CD4-positive, CD25-positive, alpha-beta regulatory T cell (primary cell): ENCODE data around the gene PROKR1. TPM values are rescaled to one million over a fixed set of nuclear protein-coding genes. Genes with fewer than 3 reads are reported as not detected.

Source experiments
- ATAC-seq, 2 donors: fragments of 150-1000 bp; cut with Tn5 transposase; one replicate each; pipeline ENCODE4 v1.10.0; 2021; ENCODE audit warnings: low read depth in 2 of 2, moderate number of reproducible peaks in 2 of 2, moderate library complexity in 1 of 2
- DNase-seq, 3 donors: peaks; one replicate each; pipeline versions ENCODE4 v3.0.0 to v3.0.0-alpha.2; 2012 to 2022; ENCODE audit warnings: mixed read lengths in 1 of 3
- H3K27ac ChIP-seq: one replicate; pipeline ENCODE4 v1.7.0; 2013; ENCODE audit warnings: mild to moderate bottlenecking, low read length; ENCODE audit not compliant: insufficient read depth, poor library complexity, severe bottlenecking
- H3K27me3 ChIP-seq: one replicate; pipeline ENCODE4 v1.7.0; 2013; ENCODE audit warnings: low read length; ENCODE audit not compliant: control insufficient read depth, insufficient read depth
- H3K36me3 ChIP-seq: one replicate; pipeline ENCODE4 v1.7.0; 2013; ENCODE audit warnings: mild to moderate bottlenecking, low read length, moderate library complexity; ENCODE audit not compliant: control insufficient read depth, insufficient read depth
- H3K4me1 ChIP-seq: 2 replicates; pipeline ENCODE4 v1.7.0; 2013; ENCODE audit warnings: mild to moderate bottlenecking, low read length; ENCODE audit not compliant: insufficient read depth, control insufficient read depth, poor library complexity, severe bottlenecking
- H3K4me3 ChIP-seq: one replicate; pipeline ENCODE4 v1.7.0; 2013; ENCODE audit warnings: low read depth, mild to moderate bottlenecking, low read length, moderate library complexity
- H3K9me3 ChIP-seq, 2 experiments: 1 replicate in 1 of 2; 2 replicates in 1 of 2; pipeline ENCODE4 v1.7.0; 2013; ENCODE audit warnings: low read length in 2 of 2, mild to moderate bottlenecking in 1 of 2, moderate library complexity in 1 of 2; ENCODE audit not compliant: control insufficient read depth in 2 of 2
- H3K27ac Mint-ChIP-seq, 3 donors: one replicate each; pipeline ENCODE4 v1.8.0; 2020 to 2022; ENCODE audit warnings: mild to moderate bottlenecking in 3 of 3, mixed read lengths in 3 of 3, moderate library complexity in 2 of 3
- H3K27me3 Mint-ChIP-seq: one replicate; pipeline ENCODE4 v1.8.0; 2022; ENCODE audit warnings: mild to moderate bottlenecking, mixed read lengths
- H3K36me3 Mint-ChIP-seq: one replicate; pipeline ENCODE4 v1.8.0; 2020; ENCODE audit warnings: mixed read lengths
- H3K4me1 Mint-ChIP-seq, 4 donors: one replicate each; pipeline ENCODE4 v1.8.0; 2020 to 2022; ENCODE audit warnings: mixed read lengths in 4 of 4, mild to moderate bottlenecking in 1 of 4
- H3K4me3 Mint-ChIP-seq, 4 donors: one replicate each; pipeline ENCODE4 v1.8.0; 2020 to 2022; ENCODE audit warnings: mild to moderate bottlenecking in 4 of 4, mixed read lengths in 4 of 4, moderate library complexity in 3 of 4
- H3K9me3 Mint-ChIP-seq, 7 donors: one replicate each; pipeline ENCODE4 v1.8.0; 2020 to 2022; ENCODE audit warnings: mixed read lengths in 7 of 7, mild to moderate bottlenecking in 3 of 7, moderate library complexity in 2 of 7
- polyA plus RNA-seq, 4 donors: library from polyadenylated mRNA; unstranded; fragments of 300-500 nt; fragmentation: Illumina TruSeq; gene quantifications; one replicate each; pipeline ENCODE4 v1.2.3, GENCODE V29; 2021
- total RNA-seq: library from RNA; stranded (reverse); gene quantifications from one replicate; pipeline ENCODE4 v1.2.3, GENCODE V29; 2022

Gene PROKR1
- total and polyA plus RNA-seq, 5 donors from 2014 or later, result not detected

- Mint-ChIP-seq H3K9me3 (peaks cover 0 to 2% (median 0%) of the 10 kb centered on the region in 7 donors), H3K36me3 (no peaks in the 10 kb centered on the region), H3K27me3 (peaks cover 42% of the 10 kb centered on the region), H3K4me1 (peaks cover 0 to 3% (median 1%) of the 10 kb centered on the region in 4 donors), H3K4me3 (no peak overlapping the region), H3K27ac (no peak overlapping the region)
- Histone ChIP-seq H3K4me1 (peaks cover 3% of the 10 kb centered on the region), H3K27ac (no peak overlapping the region), H3K36me3 (no peaks in the 10 kb centered on the region), H3K27me3 (peaks cover 23% of the 10 kb centered on the region), H3K9me3 (no peaks in the 10 kb centered on the region), H3K4me3 (no peak overlapping the region)
- DNase-seq, result no peak
- no peak for ATAC-seq
These were observed 15.7 kb downstream of the PROKR1 start for GRCh38 chr2:68659081-68659480.

- H3K27ac ChIP-seq, result no peak overlapping the region
- Mint-ChIP-seq H3K27me3 (peaks cover 53% of the 10 kb centered on the region), H3K36me3 (no peaks in the 10 kb centered on the region), H3K9me3 (peaks cover 0 to 3% (median 0%) of the 10 kb centered on the region in 7 donors), H3K4me1 (no peaks in the 10 kb centered on the region), H3K27ac (no peak overlapping the region), H3K4me3 (no peak overlapping the region)
- ATAC-seq (no peak), DNase-seq (no peak)
- H3K4me3 ChIP-seq, result no peak overlapping the region
- no peaks in the 10 kb centered on the region for H3K4me1 ChIP-seq
- no peaks in the 10 kb centered on the region for H3K9me3 ChIP-seq
- H3K27me3 ChIP-seq, result peaks cover 30% of the 10 kb centered on the region
- no peaks in the 10 kb centered on the region for H3K36me3 ChIP-seq
These were observed 17.3 kb downstream of the PROKR1 start for GRCh38 chr2:68660658-68661057.

GRCh38 chr2:68662466-68662865, 19.1 kb downstream of the PROKR1 start:
- Mint-ChIP-seq H3K27me3 (peaks cover 68% of the 10 kb centered on the region), H3K27ac (no peak overlapping the region), H3K4me1 (no peaks in the 10 kb centered on the region), H3K4me3 (no peak overlapping the region), H3K36me3 (no peaks in the 10 kb centered on the region), H3K9me3 (peaks cover 0 to 5% (median 1%) of the 10 kb centered on the region in 7 donors)
- Histone ChIP-seq H3K27me3 (peaks cover 26% of the 10 kb centered on the region), H3K4me3 (no peak overlapping the region), H3K36me3 (no peaks in the 10 kb centered on the region), H3K9me3 (no peaks in the 10 kb centered on the region), H3K4me1 (no peaks in the 10 kb centered on the region), H3K27ac (no peak overlapping the region)
- DNase-seq, result no peak
- ATAC-seq, result no peak

- H3K27ac Mint-ChIP-seq, result no peak overlapping the region
- DNase-seq (no peak), ATAC-seq (no peak)
- no peaks in the 10 kb centered on the region for H3K4me1 Mint-ChIP-seq
- Histone ChIP-seq H3K36me3 (no peaks in the 10 kb centered on the region), H3K4me1 (no peaks in the 10 kb centered on the region), H3K27ac (no peak overlapping the region), H3K4me3 (no peak overlapping the region), H3K9me3 (no peaks in the 10 kb centered on the region), H3K27me3 (peaks cover 25% of the 10 kb centered on the region)
- peaks cover 70% of the 10 kb centered on the region for H3K27me3 Mint-ChIP-seq
- peaks cover 0 to 5% (median 2%) of the 10 kb centered on the region in 7 donors for H3K9me3 Mint-ChIP-seq
- H3K36me3 Mint-ChIP-seq, result no peaks in the 10 kb centered on the region
- no peak overlapping the region for H3K4me3 Mint-ChIP-seq
These were observed 20.2 kb downstream of the PROKR1 start for GRCh38 chr2:68663371-68664156.

- DNase-seq (no peak), ATAC-seq (no peak)
- Histone ChIP-seq H3K4me1 (no peaks in the 10 kb centered on the region), H3K36me3 (no peaks in the 10 kb centered on the region), H3K27me3 (peaks cover 26% of the 10 kb centered on the region), H3K9me3 (no peaks in the 10 kb centered on the region), H3K4me3 (no peak overlapping the region), H3K27ac (no peak overlapping the region)
- peaks cover 0 to 7% (median 2%) of the 10 kb centered on the region in 7 donors for H3K9me3 Mint-ChIP-seq
- peaks cover 67% of the 10 kb centered on the region for H3K27me3 Mint-ChIP-seq
- no peaks in the 10 kb centered on the region for H3K4me1 Mint-ChIP-seq
- H3K27ac Mint-ChIP-seq, result no peak overlapping the region
- no peaks in the 10 kb centered on the region for H3K36me3 Mint-ChIP-seq
- no peak overlapping the region for H3K4me3 Mint-ChIP-seq
These were observed 24.0 kb downstream of the PROKR1 start for GRCh38 chr2:68667371-68667770.

GRCh38 chr2:68669651-68670050, 26.3 kb downstream of the PROKR1 start:
- no peaks in the 10 kb centered on the region for H3K36me3 Mint-ChIP-seq
- Histone ChIP-seq H3K27ac (no peak overlapping the region), H3K4me1 (no peaks in the 10 kb centered on the region), H3K9me3 (peaks cover 2% of the 10 kb centered on the region in 2 experiments), H3K36me3 (no peaks in the 10 kb centered on the region), H3K27me3 (peaks cover 21% of the 10 kb centered on the region), H3K4me3 (no peak overlapping the region)
- no peak overlapping the region for H3K27ac Mint-ChIP-seq
- H3K4me1 Mint-ChIP-seq, result no peaks in the 10 kb centered on the region
- peaks cover 0 to 6% (median 0%) of the 10 kb centered on the region in 7 donors for H3K9me3 Mint-ChIP-seq
- H3K27me3 Mint-ChIP-seq, result peaks cover 76% of the 10 kb centered on the region
- ATAC-seq (no peak), DNase-seq (no peak)
- H3K4me3 Mint-ChIP-seq, result no peak overlapping the region

GRCh38 chr2:68671961-68672360, 28.6 kb downstream of the PROKR1 start:
- Mint-ChIP-seq H3K4me1 (no peaks in the 10 kb centered on the region), H3K27me3 (peaks cover 53% of the 10 kb centered on the region), H3K36me3 (peaks cover 3% of the 10 kb centered on the region), H3K4me3 (no peak overlapping the region), H3K9me3 (peaks cover 0 to 14% (median 5%) of the 10 kb centered on the region in 7 donors), H3K27ac (no peak overlapping the region)
- Histone ChIP-seq H3K4me1 (no peaks in the 10 kb centered on the region), H3K4me3 (no peak overlapping the region), H3K36me3 (no peaks in the 10 kb centered on the region), H3K9me3 (peaks cover 6 to 11% of the 10 kb centered on the region in 2 experiments), H3K27me3 (peaks cover 14% of the 10 kb centered on the region), H3K27ac (no peak overlapping the region)
- ATAC-seq (no peak), DNase-seq (no peak)

GRCh38 chr2:68673631-68674030, 30.3 kb downstream of the PROKR1 start:
- Mint-ChIP-seq H3K27ac (no peak overlapping the region), H3K9me3 (peaks cover 0 to 12% (median 4%) of the 10 kb centered on the region in 7 donors), H3K36me3 (peaks cover 3% of the 10 kb centered on the region), H3K4me3 (no peak overlapping the region), H3K4me1 (no peaks in the 10 kb centered on the region), H3K27me3 (peaks cover 43% of the 10 kb centered on the region)
- Histone ChIP-seq H3K4me1 (no peaks in the 10 kb centered on the region), H3K27me3 (peaks cover 12% of the 10 kb centered on the region), H3K36me3 (no peaks in the 10 kb centered on the region), H3K27ac (no peak overlapping the region), H3K9me3 (peaks cover 6 to 11% of the 10 kb centered on the region in 2 experiments), H3K4me3 (no peak overlapping the region)
- ATAC-seq (no peak), DNase-seq (no peak)
